RWPE2 (cell line): ENCODE data around the gene TM6SF1.

Experiments used
- ATAC-seq: fragments of 200-7000 bp; cut with Tn5 transposase; 3 replicates; pipeline ENCODE4 v1.9.1; 2021; ENCODE audit warnings: low read depth
- DNase-seq: peaks from one replicate; pipeline ENCODE4 v3.0.0-alpha.2; 2020; ENCODE audit warnings: low spot score
- H3K27ac ChIP-seq: fragments of 450-650 bp; 2 replicates; pipeline ENCODE4 v1.5.1; 2017; ENCODE audit warnings: mild to moderate bottlenecking; ENCODE audit not compliant: poor library complexity, severe bottlenecking
- H3K27me3 ChIP-seq: fragments of 250-450 bp; sonication (Bioruptor Pico); 2 replicates; pipeline ENCODE4 v1.5.1; 2021; ENCODE audit warnings: mild to moderate bottlenecking, moderate library complexity; ENCODE audit not compliant: insufficient read depth, poor library complexity, severe bottlenecking
- H3K36me3 ChIP-seq: fragments of 250-450 bp; sonication (Bioruptor Pico); 2 replicates; pipeline ENCODE4 v1.5.1; 2020; ENCODE audit warnings: low read depth, mild to moderate bottlenecking, moderate library complexity
- H3K4me1 ChIP-seq: fragments of 250-450 bp; sonication (Bioruptor Pico); 2 replicates; pipeline ENCODE4 v1.5.1; 2021; ENCODE audit warnings: mild to moderate bottlenecking, moderate library complexity; ENCODE audit not compliant: insufficient read depth, poor library complexity, severe bottlenecking
- H3K4me3 ChIP-seq: fragments of 250-450 bp; sonication (Bioruptor Pico); 2 replicates; pipeline ENCODE4 v1.5.1; 2021; ENCODE audit warnings: mild to moderate bottlenecking, moderate library complexity; ENCODE audit not compliant: severe bottlenecking
- H3K9me3 ChIP-seq: fragments of 250-450 bp; sonication (Bioruptor Pico); 2 replicates; pipeline ENCODE4 v1.5.1; 2021; ENCODE audit warnings: mild to moderate bottlenecking, moderate library complexity; ENCODE audit not compliant: severe bottlenecking
- TF ChIP-seq, protein P1 (sequence below): fragments of 450-650 bp; IDR thresholded peaks from one replicate; pipeline ENCODE4 v1.5.1; 2017; ENCODE audit warnings: mild to moderate bottlenecking, moderate library complexity; ENCODE audit not compliant: poor library complexity, severe bottlenecking

TM6SF1 gene

DNA sequence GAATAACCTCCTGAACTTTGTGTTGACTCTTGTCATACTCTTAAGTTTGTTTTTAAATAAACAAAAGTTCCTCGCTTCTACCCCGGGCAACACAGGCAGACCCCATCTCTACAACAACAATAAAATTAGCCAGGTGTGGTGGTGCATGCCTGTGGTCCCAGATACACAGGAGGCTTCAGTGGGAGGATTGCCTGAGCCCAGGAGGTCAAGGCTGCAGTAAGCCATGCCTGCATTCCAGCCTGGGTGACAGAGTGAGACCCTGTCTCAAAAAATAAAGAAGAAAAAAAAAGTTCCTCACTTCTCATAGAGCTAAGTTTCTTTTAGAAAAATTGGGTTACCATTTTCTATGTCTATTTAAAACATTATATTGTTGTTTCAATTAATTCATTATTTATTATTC lies 70.9 kb downstream of the TM6SF1 start:
- peaks cover 9% of the 10 kb centered on the region for H3K36me3 ChIP-seq
- H3K9me3 ChIP-seq, result peaks cover 3% of the 10 kb centered on the region
- no peaks in the 10 kb centered on the region for H3K27me3 ChIP-seq
- TF ChIP-seq, protein P1, sequence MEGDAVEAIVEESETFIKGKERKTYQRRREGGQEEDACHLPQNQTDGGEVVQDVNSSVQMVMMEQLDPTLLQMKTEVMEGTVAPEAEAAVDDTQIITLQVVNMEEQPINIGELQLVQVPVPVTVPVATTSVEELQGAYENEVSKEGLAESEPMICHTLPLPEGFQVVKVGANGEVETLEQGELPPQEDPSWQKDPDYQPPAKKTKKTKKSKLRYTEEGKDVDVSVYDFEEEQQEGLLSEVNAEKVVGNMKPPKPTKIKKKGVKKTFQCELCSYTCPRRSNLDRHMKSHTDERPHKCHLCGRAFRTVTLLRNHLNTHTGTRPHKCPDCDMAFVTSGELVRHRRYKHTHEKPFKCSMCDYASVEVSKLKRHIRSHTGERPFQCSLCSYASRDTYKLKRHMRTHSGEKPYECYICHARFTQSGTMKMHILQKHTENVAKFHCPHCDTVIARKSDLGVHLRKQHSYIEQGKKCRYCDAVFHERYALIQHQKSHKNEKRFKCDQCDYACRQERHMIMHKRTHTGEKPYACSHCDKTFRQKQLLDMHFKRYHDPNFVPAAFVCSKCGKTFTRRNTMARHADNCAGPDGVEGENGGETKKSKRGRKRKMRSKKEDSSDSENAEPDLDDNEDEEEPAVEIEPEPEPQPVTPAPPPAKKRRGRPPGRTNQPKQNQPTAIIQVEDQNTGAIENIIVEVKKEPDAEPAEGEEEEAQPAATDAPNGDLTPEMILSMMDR, result no peak
- DNase-seq, result no peak
- H3K4me1 ChIP-seq, result no peaks in the 10 kb centered on the region
- H3K4me3 ChIP-seq, result no peak overlapping the region
- H3K27ac ChIP-seq, result no peak overlapping the region
- ATAC-seq, result no peak

GRCh38 chr15:83178869-83179325 lies 71.5 kb downstream of the TM6SF1 start:
- no peak for ATAC-seq
- TF ChIP-seq, protein P1, result no peak
- peaks cover 3% of the 10 kb centered on the region for H3K9me3 ChIP-seq
- peaks cover 9% of the 10 kb centered on the region for H3K36me3 ChIP-seq
- no peak overlapping the region for H3K4me3 ChIP-seq
- no peaks in the 10 kb centered on the region for H3K27me3 ChIP-seq
- DNase-seq, result no peak
- H3K27ac ChIP-seq, result no peak overlapping the region
- H3K4me1 ChIP-seq, result no peaks in the 10 kb centered on the region

DNA sequence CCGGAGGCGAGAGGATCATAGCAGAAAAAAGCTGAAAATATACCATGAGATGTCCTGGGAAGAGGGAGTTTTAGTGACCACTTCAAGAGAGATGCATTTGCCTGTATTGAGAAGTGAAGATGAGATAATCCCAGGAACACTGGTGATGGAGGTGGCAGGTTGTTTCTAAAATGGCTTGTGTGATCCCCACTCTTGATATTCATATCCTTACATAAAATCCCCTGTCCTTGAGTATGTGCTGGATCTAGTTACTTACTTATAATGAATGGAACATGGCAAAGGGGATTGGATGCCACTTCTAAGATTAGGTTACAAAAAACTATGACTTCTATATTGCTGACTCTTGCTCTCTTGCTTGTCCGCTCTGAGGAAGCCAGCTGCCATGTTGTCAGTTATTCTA lies 78.1 kb downstream of the TM6SF1 start:
- H3K27me3 ChIP-seq, result no peaks in the 10 kb centered on the region
- DNase-seq, result no peak
- ATAC-seq, result no peak
- H3K27ac ChIP-seq, result no peak overlapping the region
- TF ChIP-seq, protein P1, result no peak
- H3K4me3 ChIP-seq, result no peak overlapping the region
- H3K36me3 ChIP-seq, result peaks cover 15% of the 10 kb centered on the region
- no peaks in the 10 kb centered on the region for H3K4me1 ChIP-seq
- no peaks in the 10 kb centered on the region for H3K9me3 ChIP-seq
